Stimulated activated CD8-positive, alpha-beta memory T cell treated with anti-CD3 and anti-CD28 coated beads, Interleukin-4, amount 100 ng/mL, for 4 hours (primary cell): Measurements from ENCODE around the gene CCRL2.
A peak's percentile ranks its signal among the peaks of the same experiment; 100 is the strongest.
"Not testable (repeated sequence)": the region's sequence is repeated elsewhere in the genome, so short reads cannot be mapped to it uniquely, and the experiment has no call there.

Experiments used
- DNase-seq, 2 donors: peaks; one replicate each; pipeline ENCODE4 v3.0.0-alpha.2; 2020; ENCODE audit warnings: low read depth in 2 of 2, low spot score in 1 of 2

Gene CCRL2

DNA sequence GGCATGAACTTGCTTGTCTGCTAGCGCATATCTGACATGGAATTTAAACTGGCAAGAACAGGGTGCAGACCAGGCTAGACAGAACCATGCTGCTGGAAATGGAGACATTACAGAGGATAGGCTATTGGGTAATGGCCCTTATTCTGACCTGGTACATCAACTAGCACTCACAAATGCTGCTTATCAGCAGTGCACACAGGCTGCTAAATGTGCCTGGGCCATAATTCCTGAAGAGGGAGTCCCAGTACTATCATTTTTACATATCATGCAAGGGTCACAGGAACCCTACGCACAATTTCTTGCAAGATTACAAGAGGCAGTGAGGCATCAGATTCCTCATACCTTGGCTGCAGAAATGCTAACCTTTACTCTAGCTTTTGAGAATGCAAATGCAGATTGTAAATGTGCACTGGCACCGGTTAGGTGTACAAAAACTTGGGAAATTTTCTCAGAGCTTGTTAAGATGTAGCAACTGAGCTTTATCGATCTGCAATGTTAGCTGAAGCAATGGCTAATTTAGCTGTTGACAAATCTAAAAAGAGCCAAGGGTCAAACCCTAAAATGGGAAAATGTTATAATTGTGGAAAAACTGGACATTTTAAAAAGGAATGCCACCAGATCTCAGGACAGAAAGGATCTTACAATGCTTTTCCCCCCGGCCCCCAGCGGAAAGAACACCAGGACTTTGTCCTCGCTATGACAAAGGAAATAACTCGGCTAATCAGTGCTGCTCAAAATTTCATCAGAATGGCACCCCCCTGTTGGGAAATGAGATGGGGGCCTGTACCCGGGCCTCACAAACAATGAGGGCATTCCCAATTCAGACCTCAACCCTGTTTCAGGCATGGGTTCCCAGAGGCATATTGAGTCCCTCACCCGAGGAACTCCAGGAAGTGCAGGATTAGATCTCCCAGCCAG is 21.1 kb downstream of the CCRL2 start:
- no peak for DNase-seq

DNA sequence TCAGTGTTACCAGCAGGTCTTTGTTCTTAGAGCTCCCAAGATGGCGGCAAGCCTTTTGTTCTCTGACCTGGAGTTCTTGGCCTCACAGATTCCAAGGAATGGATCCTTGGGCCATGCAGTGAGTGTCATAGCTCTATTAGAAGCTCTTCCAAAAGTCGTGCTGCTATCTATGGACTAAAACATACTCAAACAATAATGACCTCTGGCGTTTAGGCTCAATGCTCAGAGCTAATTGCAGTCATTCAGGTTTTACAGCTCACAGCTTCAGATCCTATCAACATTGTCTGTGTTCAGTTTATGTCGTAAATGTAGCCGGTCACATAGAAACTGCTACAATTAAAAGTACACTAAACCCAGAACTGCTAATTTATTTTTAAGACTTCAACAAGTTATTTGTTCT is 22.2 kb downstream of the CCRL2 start:
- no peak for DNase-seq

DNA sequence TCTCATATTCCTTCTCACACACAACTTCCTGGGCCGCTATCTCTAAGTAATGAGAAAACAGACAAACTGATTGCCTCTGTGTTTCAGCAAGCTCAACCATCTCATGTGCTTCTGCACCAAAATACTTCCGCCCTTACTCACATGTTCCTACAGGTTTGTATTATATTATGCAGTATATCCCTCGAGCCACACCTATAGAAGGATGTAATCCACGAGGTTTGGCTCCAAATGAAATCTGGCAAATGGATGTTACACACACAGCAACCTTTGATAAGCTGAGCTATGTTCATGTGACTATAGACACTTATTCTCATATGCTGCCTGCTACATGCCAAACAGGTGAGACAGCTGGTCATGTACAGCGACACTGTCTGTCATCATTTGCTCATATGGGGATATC is 22.6 kb downstream of the CCRL2 start:
- no peak for DNase-seq

DNA sequence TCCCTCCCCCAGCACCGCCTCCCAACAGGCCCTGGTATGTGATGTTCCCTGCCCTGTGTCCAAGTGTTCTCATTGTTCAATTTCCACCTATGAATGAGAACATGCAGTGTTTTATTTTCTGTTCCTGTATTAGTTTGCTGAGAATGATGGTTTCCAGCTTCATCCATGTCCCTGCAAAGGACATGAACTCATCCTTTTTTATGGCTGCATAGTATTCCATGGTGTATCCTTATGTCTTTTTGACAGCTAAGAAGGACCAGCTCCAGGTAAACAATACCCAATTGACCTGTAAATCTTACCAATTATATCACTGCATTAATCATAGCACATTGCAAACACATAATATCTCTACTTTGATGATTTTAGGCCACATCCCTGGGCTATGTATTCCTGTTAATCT is 23.8 kb downstream of the CCRL2 start:
- not testable (repeated sequence) for DNase-seq

DNA sequence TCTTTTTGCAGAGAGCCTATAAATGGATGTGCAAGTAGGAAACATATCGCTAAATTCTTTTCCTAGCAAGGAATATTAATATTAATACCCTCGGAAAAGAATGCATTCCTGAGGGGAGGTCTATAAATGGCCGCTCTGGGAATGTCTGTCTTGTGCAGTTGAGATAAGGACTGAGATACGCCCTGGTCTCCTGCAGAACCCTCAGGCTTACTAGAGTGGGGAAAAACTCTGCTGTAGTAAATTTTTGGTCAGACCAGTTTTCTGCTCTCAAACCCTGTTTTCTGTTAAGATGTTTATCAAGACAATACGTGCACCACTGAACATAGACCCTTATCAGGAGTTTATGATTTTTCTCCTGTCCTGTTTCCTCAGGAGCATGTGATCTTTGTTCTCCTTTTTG is 24.8 kb downstream of the CCRL2 start:
- DNase-seq, result not testable (repeated sequence)

DNA sequence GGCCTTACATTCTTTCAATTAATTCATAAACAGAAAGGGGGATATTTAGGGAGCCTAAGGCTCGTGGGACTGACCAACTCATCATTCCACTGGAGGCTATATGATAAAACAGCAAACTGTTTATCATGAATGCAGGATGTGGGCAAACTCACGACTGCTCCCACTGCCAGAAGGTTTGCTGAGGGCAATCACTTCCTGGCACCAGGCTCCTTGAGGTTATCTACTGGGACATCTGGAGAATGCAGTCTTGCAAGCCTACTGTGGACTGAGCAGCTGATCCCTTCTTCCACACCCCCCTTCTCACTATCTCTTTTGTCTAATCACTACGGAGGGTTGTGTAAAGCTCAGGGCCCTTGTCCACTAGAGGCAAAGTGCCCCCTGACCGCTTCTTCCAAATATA is 26.1 kb downstream of the CCRL2 start:
- DNase-seq, result not testable (repeated sequence)

DNA sequence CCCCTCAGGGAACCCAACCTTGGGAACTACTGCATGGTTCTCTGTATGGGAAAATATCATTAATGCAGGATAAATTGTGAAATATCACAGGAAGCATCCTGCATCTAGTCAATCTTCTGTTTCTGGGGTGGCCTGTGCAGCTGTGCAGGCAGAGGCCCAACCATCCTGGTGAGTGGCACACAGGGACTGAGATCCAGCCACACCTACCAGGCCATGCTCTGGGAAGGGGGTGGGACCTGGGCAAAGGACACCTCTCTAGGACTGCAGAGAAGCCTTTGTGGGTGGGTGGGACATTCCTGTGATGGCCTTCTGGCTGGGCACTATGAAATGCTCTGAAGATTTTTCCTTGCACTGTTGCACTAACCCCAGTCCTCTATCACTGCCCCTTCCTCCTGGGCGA is 26.8 kb downstream of the CCRL2 start:
- no peak for DNase-seq

DNA sequence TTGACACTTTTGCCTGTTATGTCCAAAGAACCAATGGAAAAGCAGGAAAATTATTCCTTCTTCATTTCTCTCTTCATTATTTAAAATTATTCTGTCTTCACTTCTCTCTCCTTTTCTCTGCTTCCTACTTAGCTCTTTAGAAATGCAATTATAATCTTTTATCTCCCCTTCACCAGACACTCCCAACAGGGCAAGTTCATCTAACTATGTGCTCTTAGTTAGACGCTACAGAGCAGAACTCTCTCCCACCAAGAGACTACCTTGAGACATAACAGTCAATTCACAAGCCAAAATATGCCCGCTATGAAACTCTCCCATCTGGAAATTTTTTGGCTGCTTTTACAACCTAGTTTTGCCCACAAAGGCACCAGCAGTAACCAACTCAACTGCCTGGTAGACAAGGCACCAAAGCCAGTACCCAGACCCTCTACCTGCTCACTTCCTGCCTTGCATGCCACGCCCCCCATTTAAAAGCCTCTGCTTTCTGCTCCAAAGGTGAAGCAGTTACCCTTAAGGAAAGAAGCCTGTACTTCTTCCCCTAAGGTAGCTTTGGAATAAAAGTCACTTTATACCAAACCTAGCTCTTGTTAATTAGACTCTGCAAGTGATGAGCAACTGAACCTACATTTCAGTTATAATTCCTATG is 28.1 kb downstream of the CCRL2 start:
- DNase-seq, result no peak

DNA sequence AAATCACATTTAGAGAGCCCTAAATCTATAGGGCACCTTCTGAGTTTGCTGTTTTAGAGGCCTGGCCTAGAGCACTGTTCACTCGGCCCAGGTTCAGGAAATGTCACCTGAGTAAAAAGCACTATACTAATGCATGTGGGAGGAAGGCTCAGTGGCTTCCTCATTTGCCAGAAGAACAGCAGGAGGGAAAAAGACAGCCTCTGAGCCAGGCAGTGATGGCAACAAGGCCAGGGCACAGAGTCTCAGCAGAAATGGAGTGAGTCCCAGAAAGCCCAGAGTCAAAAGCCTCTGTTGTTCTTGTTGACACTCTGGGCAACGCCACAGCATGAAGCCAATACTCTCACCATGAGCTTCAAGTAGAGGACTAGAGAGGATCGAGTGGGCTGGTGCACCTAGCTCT is 31.8 kb downstream of the CCRL2 start:
- no peak for DNase-seq

DNA sequence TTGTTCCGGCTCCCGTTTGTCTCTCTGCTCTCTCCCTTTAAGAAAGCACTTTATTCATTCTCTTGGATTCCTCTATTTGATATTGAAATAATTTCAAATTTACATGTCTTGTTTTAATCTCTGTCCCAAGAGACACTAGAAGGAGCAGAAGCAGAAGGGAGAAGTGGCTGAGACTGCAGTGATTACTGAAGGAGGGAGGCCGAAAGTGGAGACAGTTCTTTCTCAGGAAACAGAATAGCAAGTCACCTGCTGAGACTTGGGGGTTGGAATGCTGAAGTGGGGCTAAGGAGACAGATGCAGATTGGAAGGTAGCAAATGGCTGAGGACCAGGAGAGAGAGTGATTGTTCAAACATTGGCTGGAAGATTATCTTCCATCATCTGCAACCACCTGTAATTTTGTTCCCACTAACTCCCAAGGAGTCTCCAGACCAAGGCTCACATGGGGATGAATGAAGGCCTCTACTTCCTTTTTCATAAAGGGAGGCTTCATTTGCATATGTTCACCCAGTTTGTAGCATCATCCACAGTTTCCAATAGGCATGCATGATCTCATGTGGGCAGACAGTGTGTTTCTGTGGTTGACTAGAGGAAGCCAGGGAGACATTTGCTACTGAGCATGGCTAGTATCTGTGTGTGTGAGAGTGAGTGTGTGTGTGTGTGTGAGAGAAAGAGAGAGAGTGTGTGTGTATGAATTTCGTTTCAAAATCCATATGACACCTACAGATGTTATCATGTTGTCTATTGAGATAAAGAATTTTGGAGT is 33.7 kb downstream of the CCRL2 start:
- peak in 1 of 2 donors; percentile 14 for DNase-seq

DNA sequence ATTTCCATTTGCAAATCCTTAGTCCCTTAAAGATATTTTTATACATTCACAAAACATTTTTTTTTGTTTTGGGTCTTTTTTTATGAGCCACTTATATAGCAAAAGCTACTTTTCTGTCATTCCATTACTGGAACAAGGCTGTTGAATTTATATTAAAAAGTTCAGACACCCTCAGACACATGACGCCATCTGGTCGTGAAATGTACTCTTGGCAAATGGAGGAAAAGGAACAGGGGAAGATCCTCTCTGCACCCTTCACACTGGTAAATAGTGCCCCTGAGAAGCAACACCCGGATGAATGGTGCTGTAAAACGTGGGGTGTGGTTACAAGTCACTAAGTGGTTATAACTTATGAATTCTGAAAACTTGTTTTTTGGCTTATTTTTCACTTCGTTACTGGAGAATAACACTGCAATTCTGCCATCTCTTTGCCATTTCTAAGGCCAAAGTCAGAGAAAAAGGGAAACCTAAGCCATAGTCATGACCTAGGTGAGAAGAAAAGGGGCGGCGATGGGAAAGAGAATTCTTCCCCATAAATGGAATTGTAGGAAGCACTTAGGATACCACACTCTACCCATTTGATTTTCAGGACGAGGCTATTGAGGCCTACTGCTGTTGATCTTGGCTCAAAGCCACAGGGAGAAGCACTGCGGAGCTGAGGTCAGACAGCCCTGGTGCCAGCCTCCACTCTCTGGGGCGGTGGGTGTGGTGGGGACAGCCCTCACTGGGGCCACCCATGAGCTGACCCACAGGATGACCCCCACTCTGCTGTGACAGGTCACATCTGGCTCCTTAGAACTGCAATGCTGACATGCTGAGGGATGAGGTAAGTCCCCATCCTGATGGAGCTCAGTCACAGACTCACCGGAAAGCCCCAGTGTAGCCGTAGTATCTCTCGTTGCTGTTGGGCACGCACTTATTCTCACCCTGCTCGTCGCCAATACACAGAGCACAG is 35.8 kb downstream of the CCRL2 start:
- peak in 1 of 2 donors; percentile 11 for DNase-seq

DNA sequence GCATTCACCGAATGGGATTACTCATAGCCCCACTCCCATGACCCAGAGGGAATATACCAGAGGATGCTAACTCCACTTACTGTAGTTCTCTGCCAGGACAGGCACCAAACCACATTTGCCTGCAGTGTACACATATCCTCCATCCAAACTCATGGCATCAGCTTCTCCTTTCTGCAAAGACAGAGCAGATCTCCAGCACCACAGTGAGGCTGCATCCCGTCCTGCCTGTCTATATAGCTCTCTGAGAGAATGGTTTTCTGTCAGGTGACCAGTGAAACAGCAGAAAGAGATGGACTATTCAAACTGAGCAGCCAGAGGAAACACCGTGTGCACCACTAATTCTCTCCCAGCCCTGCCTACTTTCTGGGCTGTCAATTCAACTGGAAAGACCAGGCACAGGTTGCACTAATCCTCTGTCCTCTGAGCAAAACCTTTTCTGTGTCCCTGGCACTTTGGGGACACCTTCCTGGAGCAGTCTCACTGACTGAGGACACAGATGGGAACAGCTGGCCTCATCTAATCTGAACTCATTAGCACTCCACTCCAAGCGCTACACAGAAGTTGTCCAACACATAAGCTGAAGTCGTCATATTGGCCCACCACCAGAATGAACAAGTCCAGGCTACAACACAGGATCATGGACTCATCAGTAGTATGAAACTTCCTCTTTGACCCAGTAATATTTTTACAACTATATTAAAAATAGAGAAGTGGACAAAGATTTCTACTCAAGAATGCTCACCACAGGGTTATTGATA is 40.3 kb downstream of the CCRL2 start:
- DNase-seq, result no peak

DNA sequence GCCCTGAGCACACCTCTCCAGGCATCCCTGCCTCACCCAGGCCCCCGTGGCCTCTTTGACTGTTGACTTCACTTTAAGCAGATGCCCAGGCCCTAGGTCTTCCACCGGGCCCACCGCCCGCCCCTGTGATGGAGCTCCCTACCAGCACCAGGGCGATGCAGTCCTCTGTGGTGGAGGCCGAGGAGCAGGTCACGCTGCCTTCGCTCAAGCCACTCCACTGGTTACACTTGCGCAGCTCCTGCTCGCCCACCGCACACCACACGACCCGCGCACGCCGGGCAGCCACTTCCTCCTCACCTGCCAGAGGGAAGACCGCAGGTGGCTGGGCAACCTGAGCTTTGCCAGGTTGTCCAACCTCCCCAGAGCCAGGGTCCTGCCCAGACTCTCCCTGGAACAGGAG is 41.7 kb downstream of the CCRL2 start:
- DNase-seq, result no peak

DNA sequence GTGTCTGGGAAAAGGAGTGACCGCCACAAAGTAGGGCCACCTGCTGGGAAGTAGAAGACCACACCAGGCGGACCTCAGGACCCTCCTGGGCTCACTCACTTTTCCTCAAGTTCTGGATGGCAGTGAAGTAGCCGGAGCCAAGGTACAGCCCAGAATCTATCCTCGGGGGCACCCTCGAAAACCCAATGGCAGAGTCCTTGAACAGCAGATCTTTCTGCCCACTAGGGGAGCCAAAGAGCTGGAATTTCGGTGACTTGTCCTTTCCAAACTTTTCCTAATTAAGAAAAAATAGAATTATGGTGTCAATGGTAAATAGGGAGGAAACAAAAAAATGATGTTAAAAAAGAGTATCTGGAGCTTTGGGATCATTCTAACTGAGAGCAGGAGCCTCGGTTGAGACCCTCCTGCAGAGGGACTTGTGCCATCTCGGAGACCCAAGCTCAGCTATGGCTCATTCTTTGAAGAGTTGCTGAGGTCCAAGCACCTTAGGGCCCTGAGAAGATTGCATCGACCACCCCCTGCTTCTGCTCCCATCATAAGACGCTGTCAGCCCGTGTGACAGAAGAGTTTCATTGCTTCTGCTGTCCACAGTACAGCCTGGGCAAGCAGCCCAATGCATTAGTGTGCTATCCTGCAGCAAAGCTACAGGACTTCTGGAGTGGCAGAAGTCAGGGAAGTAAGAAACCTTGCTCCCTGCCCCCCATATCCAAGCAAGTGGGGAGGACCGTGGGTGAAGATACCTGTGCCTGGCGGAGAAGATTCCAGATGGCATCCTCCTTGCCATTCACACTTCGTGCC is 42.9 kb downstream of the CCRL2 start:
- no peak for DNase-seq

DNA sequence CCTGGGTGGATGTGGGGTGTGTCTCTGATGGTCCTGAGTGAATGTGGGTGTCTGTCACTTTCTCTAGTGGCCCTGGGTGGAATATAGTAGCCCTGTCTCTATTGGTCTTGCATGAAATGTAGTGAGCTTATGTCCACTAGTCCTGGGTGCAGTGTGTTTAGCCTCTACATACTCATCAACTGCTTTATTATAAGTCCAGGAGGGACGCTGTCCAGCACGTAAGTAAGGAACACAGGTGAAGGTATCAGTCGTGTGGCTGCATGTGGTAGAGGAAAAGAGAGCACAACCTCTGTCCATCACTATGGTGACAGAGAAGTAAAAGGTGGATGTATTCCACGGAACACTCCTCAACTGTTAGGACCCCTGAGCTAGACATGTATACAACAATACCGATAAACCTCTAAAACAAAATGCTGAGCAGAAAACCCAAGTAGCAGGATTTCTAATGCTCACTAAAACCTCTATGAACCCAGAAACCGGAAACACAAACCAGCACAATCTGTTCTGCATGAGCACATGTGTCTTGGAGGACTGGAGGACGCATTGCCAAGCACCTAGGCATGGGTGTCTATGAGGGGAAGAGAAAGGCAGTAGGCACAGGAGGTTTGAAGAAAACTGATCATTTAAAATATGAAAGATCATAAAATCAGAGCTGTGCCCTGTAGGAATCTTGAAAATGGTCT is 46.6 kb downstream of the CCRL2 start:
- no peak for DNase-seq

DNA sequence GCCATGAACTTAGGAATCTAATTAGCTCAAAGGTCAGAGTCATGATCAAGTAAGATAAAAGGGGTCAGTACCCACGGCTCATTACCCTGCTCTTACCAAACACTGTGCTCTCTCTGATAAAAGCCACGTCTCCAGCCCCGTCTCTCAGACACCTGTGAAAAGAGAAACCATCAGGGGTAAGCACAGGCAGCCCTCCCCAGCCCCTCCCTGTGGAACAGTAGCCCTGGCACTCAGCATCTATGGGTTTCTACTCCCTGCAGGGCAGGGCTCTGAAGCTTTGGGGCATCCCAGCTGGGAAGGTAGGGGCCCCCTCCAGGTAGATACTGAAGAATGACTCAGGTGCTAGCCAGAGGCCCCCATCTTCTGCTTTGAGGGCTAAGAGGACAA is 47.1 kb downstream of the CCRL2 start:
- DNase-seq, result no peak

DNA sequence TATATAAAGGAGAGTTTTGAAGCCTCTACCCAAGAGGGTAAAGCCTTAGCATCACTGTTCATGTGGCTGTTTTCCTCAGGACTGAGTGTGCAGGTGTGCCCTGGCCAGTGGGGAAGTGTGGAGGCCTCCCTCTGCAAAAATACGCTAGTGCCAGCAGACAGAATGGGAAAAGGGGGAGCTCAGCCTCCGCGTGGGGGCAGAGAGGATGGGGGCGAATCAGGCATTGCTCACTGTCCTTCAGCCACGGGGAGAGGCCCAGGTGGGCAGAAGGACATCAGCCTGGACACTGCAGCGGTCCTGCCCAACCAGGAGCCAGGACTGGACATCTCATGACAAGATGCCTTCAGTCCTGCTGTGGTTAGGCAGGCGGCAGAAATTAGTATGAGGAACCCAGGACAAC is 47.5 kb downstream of the CCRL2 start:
- DNase-seq, result no peak

DNA sequence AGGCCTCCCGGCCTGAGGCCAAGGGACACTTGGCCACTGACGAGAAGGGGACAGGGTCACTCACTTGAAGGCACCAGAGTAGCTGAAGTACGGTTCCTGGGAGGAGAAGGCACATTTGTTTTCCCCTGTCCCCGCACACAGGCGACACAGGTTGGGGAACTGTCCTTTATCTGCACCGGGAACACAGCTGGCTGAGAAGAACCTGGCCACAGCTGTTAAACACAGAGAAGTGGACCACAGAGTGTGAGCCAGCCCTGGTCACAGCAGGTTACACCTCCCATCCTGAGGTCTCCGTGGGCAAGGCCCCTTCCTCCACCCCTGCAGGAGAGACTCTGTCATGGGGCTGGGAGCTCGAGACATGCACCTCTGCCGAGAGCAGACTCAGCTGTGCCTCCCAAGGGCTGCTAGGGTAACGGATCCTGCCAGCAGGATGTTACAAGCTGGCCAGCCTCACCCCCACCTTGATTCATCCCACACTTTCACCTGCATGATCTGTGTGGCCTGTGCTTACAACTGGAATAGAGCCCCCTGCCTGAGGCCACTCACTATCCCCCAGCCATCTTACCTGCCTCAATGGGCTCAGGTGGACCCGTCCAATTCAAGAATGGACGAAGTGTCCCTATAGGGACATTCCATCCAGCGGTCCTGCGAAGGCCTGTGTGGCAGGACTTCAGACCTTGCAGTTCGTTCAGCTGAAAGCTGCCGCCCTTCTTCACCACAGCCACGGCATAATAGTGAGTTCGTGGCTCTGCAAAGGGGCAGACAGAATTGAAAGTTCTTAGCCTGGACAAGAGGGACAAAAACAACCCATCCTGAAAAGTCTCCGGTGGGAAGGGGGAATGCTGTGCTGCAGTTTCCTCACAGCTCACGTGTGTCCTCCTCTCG is 48.4 kb downstream of the CCRL2 start:
- DNase-seq, result no peak
